K562 (cell line): ENCODE results near the gene ACLY. TPM values are rescaled to one million over a fixed set of nuclear protein-coding genes. Genes with fewer than 3 reads are reported as not detected.
A peak's percentile ranks its signal among the peaks of the same experiment; 100 is the strongest.
"Not testable (repeated sequence)": the region's sequence is repeated elsewhere in the genome, so short reads cannot be mapped to it uniquely, and the experiment has no call there.

ENCODE experiments used
- ATAC-seq: fragments of 200-7000 bp; cut with Tn5 transposase; 3 replicates; pipeline ENCODE4 v1.9.1; 2020; ENCODE audit warnings: moderate library complexity
- BruUV-seq: library from RNA; stranded (reverse); fragments of 400-500 nt; replicated peaks from 2 replicates; lab custom pipeline; 2021; lab: Mats Ljungman, UMichigan
- CTCF ChIA-PET: fragments of 300-600 bp; formaldehyde crosslinking; extraction: SDS; loops from one replicate; lab custom pipeline; 2021; ENCODE audit warnings: low intra/inter-chr PET ratio; lab: Yijun Ruan, JAX
- POLR2A ChIA-PET: fragments of 300-600, 350-650 bp; sonication (Branson Sonifier 250); formaldehyde crosslinking; extraction: SDS; loops from one replicate; lab custom pipeline; 2021; ENCODE audit warnings: antibody characterized with exemption, inconsistent platforms; lab: Yijun Ruan, JAX
- DNase-seq, 4 experiments: peaks; one replicate each; pipeline versions ENCODE4 v3.0.0 to v3.0.0-alpha.2; 2011 to 2018; ENCODE audit warnings: low spot score in 3 of 4, mixed read lengths in 3 of 4; ENCODE audit errors: extremely low read depth in 1 of 4
- FAIRE-seq: peaks from 2 replicates; lab custom pipeline; 2011; peaks lifted over from hg19 to GRCh38; lab: Jason Lieb, UNC
- H2AFZ ChIP-seq: 2 replicates; pipeline ENCODE4 v1.6.0; 2011; ENCODE audit warnings: low read depth, low read length, control low read depth, inconsistent platforms
- H3K27ac ChIP-seq: fragments of 200-600 bp; 3 replicates; pipeline ENCODE4 v1.8.0; 2011; ENCODE audit warnings: low read depth, mild to moderate bottlenecking, control low read depth, inconsistent platforms, low read length, moderate library complexity, mixed read lengths; ENCODE audit errors: extremely low read depth
- H3K27me3 ChIP-seq, 2 experiments: fragments of 300-600 bp in 1 of 2; 2 replicates in 1 of 2; 3 replicates in 1 of 2; pipeline versions ENCODE4 v1.6.0 to v1.8.0; 2011; ENCODE audit warnings: inconsistent platforms in 2 of 2, low read length in 2 of 2, mild to moderate bottlenecking in 1 of 2, mixed read lengths in 1 of 2, moderate library complexity in 1 of 2; ENCODE audit not compliant: control insufficient read depth in 2 of 2, insufficient read depth in 2 of 2
- H3K36me3 ChIP-seq: fragments of 300-600 bp; 3 replicates; pipeline ENCODE4 v1.8.0; 2011; ENCODE audit warnings: mild to moderate bottlenecking, low read length, inconsistent platforms; ENCODE audit not compliant: control insufficient read depth, insufficient read depth
- H3K4me1 ChIP-seq, 2 experiments: fragments of 200-600 bp in 1 of 2; replicated peaks in 1 of 2; 2 replicates in 1 of 2; 3 replicates in 1 of 2; pipeline versions ENCODE4 v1.5.1 to v1.8.0; 2011; ENCODE audit warnings: inconsistent platforms in 2 of 2, low read length in 2 of 2, mild to moderate bottlenecking in 1 of 2, mixed read lengths in 1 of 2, moderate library complexity in 1 of 2; ENCODE audit not compliant: control insufficient read depth in 2 of 2, insufficient read depth in 2 of 2
- H3K4me2 ChIP-seq: 2 replicates; pipeline ENCODE4 v1.6.1; 2011; ENCODE audit warnings: low read length, control low read depth, inconsistent platforms, mixed read lengths; ENCODE audit not compliant: insufficient read depth
- H3K4me3 ChIP-seq: fragments of 200-600 bp; sonication (generic), shearing (Covaris generic); 2 replicates; pipeline ENCODE4 v1.5.1; 2016; ENCODE audit warnings: control low read depth, inconsistent platforms
- H3K79me2 ChIP-seq: fragments of 200-600 bp; 3 replicates; pipeline ENCODE4 v1.8.0; 2011; ENCODE audit warnings: low read length, inconsistent platforms; ENCODE audit not compliant: control insufficient read depth, insufficient read depth
- H3K9ac ChIP-seq, 2 experiments: 2 replicates each; pipeline versions ENCODE4 v1.6.0 to v1.6.1; 2011; ENCODE audit warnings: low read depth in 2 of 2, low read length in 2 of 2, control low read depth in 1 of 2, inconsistent platforms in 1 of 2, mild to moderate bottlenecking in 1 of 2, mixed read lengths in 1 of 2; ENCODE audit not compliant: insufficient read depth in 1 of 2
- H3K9me1 ChIP-seq: one replicate; pipeline ENCODE4 v1.6.0; 2011; ENCODE audit warnings: inconsistent platforms, mild to moderate bottlenecking, low read length, moderate library complexity; ENCODE audit not compliant: control insufficient read depth, insufficient read depth
- H3K9me3 ChIP-seq: replicated peaks from 2 replicates; pipeline ENCODE4 v1.5.1; 2011; ENCODE audit warnings: low read depth, low read length, inconsistent platforms; ENCODE audit not compliant: control insufficient read depth, insufficient read depth
- H4K20me1 ChIP-seq: replicated peaks from 2 replicates; pipeline ENCODE4 v1.6.1; 2011; ENCODE audit warnings: low read length, inconsistent platforms, mixed read lengths; ENCODE audit not compliant: control insufficient read depth, insufficient read depth
- PRDM10 ChIP-seq: fragments of 450-650 bp; IDR thresholded peaks from 2 replicates; pipeline ENCODE4 v1.6.1; 2018; ENCODE audit not compliant: partially characterized antibody
- WGBS: fragments of 100-300 bp; shearing (Covaris generic); methylation state at CpG from one replicate; pipeline ENCODE4 v1.1.6; 2016; ENCODE audit warnings: low coverage, mixed read lengths; ENCODE audit not compliant: insufficient coverage; ENCODE audit errors: missing lambda C conversion rate; 5-methylcytosine and 5-hydroxymethylcytosine counted together
- in situ Hi-C: fragments of 300-500 bp; cut with MboI; formaldehyde crosslinking; loops from 4 replicates; pipeline ENCODE4 v1.15.0; 2018; ENCODE audit warnings: inconsistent platforms, mixed read lengths
- intact Hi-C: fragments of 100-400 bp; cut with micrococcal nuclease; formaldehyde crosslinking; loops from 2 replicates; pipeline ENCODE4 v1.14.2; 2022
- polyA plus RNA-seq, 8 experiments: library from polyadenylated mRNA; depleted of rRNA in 4 of 8; stranded (reverse) in 5 of 8; unstranded in 3 of 8; fragments of >200 nt; fragmentation: Nextera tagmentation in 2 of 8; fragmentation: Illumina TruSeq in 1 of 8; extraction: Ambion mirVana in 2 of 8; extraction: Trizol in 1 of 8; gene quantifications; 2 replicates each; pipeline versions ENCODE4 v1.2.1 to v1.2.3, GENCODE V29; 2011 to 2014; ENCODE audit warnings: inconsistent platforms in 1 of 8, missing spikeins in 1 of 8
- total RNA-seq, 7 experiments: library from RNA; depleted of rRNA in 6 of 7; stranded (reverse); fragments of >200 nt in 6 of 7; fragmentation: Illumina TruSeq in 2 of 7; extraction: Trizol in 2 of 7; gene quantifications; 2 replicates each; pipeline versions ENCODE4 v1.2.1 to v1.2.3, GENCODE V29; 2011 to 2021; ENCODE audit warnings: low replicate concordance in 1 of 7

ACLY gene
- total and polyA plus RNA-seq, 9 of the 15 experiments (the other 6 are each of a cell fraction or from before 2014, with no cell fraction given): 42.9 to 280 (median 125) TPM

- POLR2A ChIA-PET: interaction anchor here (0.7 kb wide), 1 partner anchor 136 kb away, joined by 3 read pairs; no protein-coding TSS in a partner anchor
- CTCF ChIA-PET, ATAC-seq, DNase-seq, H3K4me2 ChIP-seq, in situ Hi-C loops, H3K27me3 ChIP-seq, H4K20me1 ChIP-seq, H3K9me3 ChIP-seq, H3K27ac ChIP-seq, BruUV-seq, FAIRE-seq, H3K4me3 ChIP-seq, H2AFZ ChIP-seq, H3K9ac ChIP-seq, H3K9me1 ChIP-seq, intact Hi-C loops, H3K36me3 ChIP-seq: not testable (repeated sequence)
- peaks cover 16% of the 10 kb centered on the region for H3K79me2 ChIP-seq
- WGBS: 17% methylated on average over 2 of the region's 2 CpGs
- peaks cover 7 to 15% of the 10 kb centered on the region in 2 experiments; a peak in 4 of 5 replicates for H3K4me1 ChIP-seq
- TF ChIP-seq PRDM10: peak; percentile 44
These were observed 79.3 kb downstream of the ACLY start for GRCh38 chr17:41839448-41839847.
